SK-N-SH (cell line): ENCODE data around the gene GFY. TPM values are rescaled to one million over a fixed set of nuclear protein-coding genes. Genes with fewer than 3 reads are reported as not detected.

Experiments
- CTCF ChIA-PET: fragments of 300-600, 350-600 bp; formaldehyde crosslinking; extraction: SDS; loops from one replicate; lab custom pipeline; 2021; lab: Yijun Ruan, JAX
- POLR2A ChIA-PET: fragments of 350-600 bp; sonication (Branson Sonifier 250); formaldehyde crosslinking; extraction: SDS; loops from one replicate; lab custom pipeline; 2020; ENCODE audit warnings: antibody characterized with exemption, inconsistent platforms; lab: Yijun Ruan, JAX
- DNase-seq: peaks from one replicate; pipeline ENCODE4 v3.0.0; 2012
- H2AFZ ChIP-seq: fragments of 200-600 bp; sonication (generic); 2 replicates; pipeline ENCODE4 v1.8.1; 2016; ENCODE audit warnings: antibody characterized with exemption, mild to moderate bottlenecking, low read depth
- H3F3A ChIP-seq: fragments of 200-600 bp; sonication (generic); replicated peaks from 2 replicates; pipeline ENCODE3; 2016; ENCODE audit warnings: antibody characterized with exemption, mild to moderate bottlenecking; ENCODE audit not compliant: insufficient read depth
- H3K27ac ChIP-seq, 2 experiments: fragments of 200-500 bp in 1 of 2; fragments of 200-600 bp in 1 of 2; sonication (Bioruptor generic) in 1 of 2; sonication (generic), shearing (Covaris generic) in 1 of 2; 2 replicates each; pipeline versions ENCODE4 v1.5.1 to v1.6.1; 2014 to 2016; ENCODE audit warnings: low read depth in 2 of 2, inconsistent platforms in 1 of 2, low read length in 1 of 2, mild to moderate bottlenecking in 1 of 2, mixed read lengths in 1 of 2
- H3K27me3 ChIP-seq: fragments of 200-600 bp; sonication (generic), shearing (Covaris generic); 2 replicates; pipeline ENCODE4 v1.6.1; 2016; ENCODE audit warnings: mixed run types; ENCODE audit not compliant: insufficient read depth
- H3K36me3 ChIP-seq, 2 experiments: fragments of 200-500 bp in 1 of 2; fragments of 200-600 bp in 1 of 2; sonication (Bioruptor generic) in 1 of 2; sonication (generic) in 1 of 2; replicated peaks in 1 of 2; 2 replicates each; pipeline versions ENCODE3 to v1.5.1; 2014 to 2016; ENCODE audit warnings: low read length in 1 of 2, mild to moderate bottlenecking in 1 of 2; ENCODE audit not compliant: insufficient read depth in 2 of 2, control insufficient read depth in 1 of 2
- H3K4me1 ChIP-seq, 2 experiments: fragments of 200-500 bp in 1 of 2; fragments of 200-600 bp in 1 of 2; sonication (Bioruptor generic) in 1 of 2; sonication (generic), shearing (Covaris generic) in 1 of 2; 2 replicates each; pipeline versions ENCODE4 v1.5.1 to v1.6.1; 2014 to 2016; ENCODE audit warnings: low read depth in 1 of 2, low read length in 1 of 2, mixed run types in 1 of 2; ENCODE audit not compliant: insufficient read depth in 2 of 2, control insufficient read depth in 1 of 2
- H3K4me2 ChIP-seq: fragments of 200-600 bp; sonication (generic), shearing (Covaris generic); 2 replicates; pipeline ENCODE4 v1.6.1; 2017; ENCODE audit warnings: mixed run types
- H3K4me3 ChIP-seq, 2 experiments: fragments of 200-500 bp in 1 of 2; fragments of 200-600 bp in 1 of 2; sonication (Bioruptor generic) in 1 of 2; sonication (generic), shearing (Covaris generic) in 1 of 2; 2 replicates each; pipeline versions ENCODE4 v1.5.1 to v1.8.1; 2014 to 2016; ENCODE audit warnings: low read depth in 2 of 2, inconsistent platforms in 1 of 2, low read length in 1 of 2, mild to moderate bottlenecking in 1 of 2, mixed read lengths in 1 of 2, moderate library complexity in 1 of 2
- H3K79me2 ChIP-seq: fragments of 200-600 bp; sonication (generic); 2 replicates; pipeline ENCODE4 v1.8.1; 2017; ENCODE audit warnings: mild to moderate bottlenecking; ENCODE audit not compliant: insufficient read depth
- H3K9ac ChIP-seq: fragments of 200-600 bp; sonication (generic); 2 replicates; pipeline ENCODE4 v1.6.1; 2017; ENCODE audit warnings: mixed run types
- H3K9me2 ChIP-seq: fragments of 200-600 bp; sonication (generic); 2 replicates; pipeline ENCODE4 v1.6.1; 2017; ENCODE audit warnings: mixed run types
- H3K9me3 ChIP-seq: fragments of 200-600 bp; sonication (generic); 2 replicates; pipeline ENCODE4 v1.6.1; 2017; ENCODE audit warnings: mixed run types, mild to moderate bottlenecking, moderate library complexity
- H4K20me1 ChIP-seq: fragments of 200-600 bp; sonication (generic); 2 replicates; pipeline ENCODE4 v1.6.1; 2017; ENCODE audit warnings: mild to moderate bottlenecking, mixed run types; ENCODE audit not compliant: insufficient read depth
- CTCF ChIP-seq: fragments of 200-600 bp; sonication (generic); IDR thresholded peaks from 2 replicates; pipeline ENCODE4 v1.6.1; 2017; ENCODE audit warnings: antibody characterized with exemption, mild to moderate bottlenecking, moderate library complexity
- EZH2phosphoT487 ChIP-seq: fragments of 200-600 bp; sonication (generic); IDR thresholded peaks from 2 replicates; pipeline ENCODE4 v1.6.1; 2017; ENCODE audit warnings: low read depth, mixed run types, mild to moderate bottlenecking, antibody characterized with exemption, moderate library complexity, borderline replicate concordance
- GABPA ChIP-seq: IDR thresholded peaks from 2 replicates; pipeline ENCODE4 v1.4.0; 2012; ENCODE audit warnings: low read depth, mild to moderate bottlenecking
- IRF3 ChIP-seq: fragments of 150-350 bp; IDR thresholded peaks from 2 replicates; pipeline ENCODE4 v1.6.1; 2016; ENCODE audit warnings: mild to moderate bottlenecking, low read depth, low read length
- JUND ChIP-seq: IDR thresholded peaks from 2 replicates; pipeline ENCODE4 v1.4.0; 2012
- MEF2A ChIP-seq: IDR thresholded peaks from 2 replicates; pipeline ENCODE4 v1.4.0; 2012; ENCODE audit warnings: low read depth, borderline replicate concordance
- NFIC ChIP-seq: IDR thresholded peaks from 2 replicates; pipeline ENCODE4 v1.4.0; 2012; ENCODE audit warnings: borderline replicate concordance
- PBX3 ChIP-seq: IDR thresholded peaks from 2 replicates; pipeline ENCODE4; 2012
- RCOR1 ChIP-seq: fragments of 150-350 bp; IDR thresholded peaks from 2 replicates; pipeline ENCODE4 v1.6.1; 2017; ENCODE audit warnings: antibody characterized with exemption, low read length
- SMC3 ChIP-seq: IDR thresholded peaks from 2 replicates; pipeline ENCODE4 v1.6.1; 2012; ENCODE audit warnings: low read depth, low read length, improper control_type of control experiment
- TAF1 ChIP-seq: IDR thresholded peaks from 2 replicates; pipeline ENCODE4 v1.6.1; 2012; ENCODE audit warnings: low read depth, mild to moderate bottlenecking, low read length, moderate library complexity, borderline replicate concordance
- TEAD4 ChIP-seq: IDR thresholded peaks from 2 replicates; pipeline ENCODE4 v1.4.0; 2012; ENCODE audit warnings: mild to moderate bottlenecking, borderline replicate concordance; ENCODE audit not compliant: insufficient read depth
- USF1 ChIP-seq: IDR thresholded peaks from 2 replicates; pipeline ENCODE4 v1.4.0; 2012; ENCODE audit warnings: low read depth, borderline replicate concordance
- ZBTB33 ChIP-seq: IDR thresholded peaks from 2 replicates; pipeline ENCODE4 v1.4.0; 2012; ENCODE audit warnings: low read depth, borderline replicate concordance
- WGBS: methylation state at CpG from one replicate; pipeline ENCODE4 v1.1.6; 2017; ENCODE audit warnings: low lambda C conversion rate; 5-methylcytosine and 5-hydroxymethylcytosine counted together
- polyA plus RNA-seq, 3 experiments: library from polyadenylated mRNA; depleted of rRNA; stranded (reverse); fragments of >200 nt; gene quantifications; 2 replicates each; pipeline ENCODE4 v1.2.3, GENCODE V29; 2012
- TF ChIP-seq, protein P1 (sequence below): fragments of 150-350 bp; IDR thresholded peaks from 2 replicates; pipeline ENCODE4 v1.6.1; 2017; ENCODE audit warnings: antibody characterized with exemption, low read length, low read depth, borderline replicate concordance

GFY gene
- polyA plus RNA-seq, 1 of the 3 experiments (the other 2 are of a cell fraction) = not detected

GRCh38 chr19:49438261-49438660, 13.1 kb downstream of the GFY start:
- Histone ChIP-seq H3K79me2 (no peaks in the 10 kb centered on the region), H3K4me2 (no peak overlapping the region), H3F3A (peaks cover 14% of the 10 kb centered on the region), H2AFZ (no peak overlapping the region), H4K20me1 (no peaks in the 10 kb centered on the region), H3K9me2 (no peaks in the 10 kb centered on the region), H3K27ac (no peak overlapping the region), H3K9ac (no peak overlapping the region), H3K9me3 (no peaks in the 10 kb centered on the region), H3K4me1 (peaks cover 0 to 30% of the 10 kb centered on the region in 2 experiments; a peak in 1 of 4 replicates), H3K27me3 (peaks cover 81% of the 10 kb centered on the region), H3K36me3 (no peaks in the 10 kb centered on the region), H3K4me3 (no peak overlapping the region)
- 11% methylated on average over 6 of the region's 6 CpGs for WGBS
- DNase-seq = no peak
- ChIA-PET POLR2A (no interaction called here), CTCF (interaction anchor here (1.8 to 11.2 kb wide), 3 partner anchors 16 to 213 kb away, joined by 3 to 149 read pairs (median 5); partner anchors contain the start of genes KASH5 and PTH2)
- no peak for TF ChIP-seq USF1

DNA sequence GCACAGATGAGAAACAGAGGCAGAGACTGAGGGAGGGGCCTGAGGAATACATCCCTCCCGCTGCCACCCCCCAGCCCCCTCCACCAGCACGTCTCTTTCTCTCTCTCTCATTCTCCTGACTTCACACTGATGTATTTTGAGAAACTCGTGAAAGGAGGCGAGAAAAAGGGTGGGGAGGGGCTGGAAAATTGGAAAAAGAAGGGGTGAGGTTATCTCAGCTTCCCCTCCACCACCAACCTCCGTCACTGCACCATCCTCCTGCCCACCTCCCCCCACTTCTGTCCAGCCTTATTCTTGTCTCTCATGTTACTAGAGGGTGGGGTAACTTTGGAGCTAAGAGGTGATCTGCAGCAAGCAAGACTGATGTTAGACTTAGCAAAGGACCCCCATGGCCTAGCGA, 14.6 kb downstream of the GFY start:
- H3K9me2 ChIP-seq = no peaks in the 10 kb centered on the region
- CTCF ChIA-PET = interaction anchor here (1.2 to 11.2 kb wide), 4 partner anchors 17 to 215 kb away, joined by 3 to 149 read pairs (median 4); partner anchors contain the start of genes KASH5 and PTH2
- no peak for TF ChIP-seq ZBTB33
- no peak for TF ChIP-seq USF1
- TF ChIP-seq CTCF = no peak
- TF ChIP-seq, protein P1, sequence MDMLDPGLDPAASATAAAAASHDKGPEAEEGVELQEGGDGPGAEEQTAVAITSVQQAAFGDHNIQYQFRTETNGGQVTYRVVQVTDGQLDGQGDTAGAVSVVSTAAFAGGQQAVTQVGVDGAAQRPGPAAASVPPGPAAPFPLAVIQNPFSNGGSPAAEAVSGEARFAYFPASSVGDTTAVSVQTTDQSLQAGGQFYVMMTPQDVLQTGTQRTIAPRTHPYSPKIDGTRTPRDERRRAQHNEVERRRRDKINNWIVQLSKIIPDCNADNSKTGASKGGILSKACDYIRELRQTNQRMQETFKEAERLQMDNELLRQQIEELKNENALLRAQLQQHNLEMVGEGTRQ = no peak
- no peak for TF ChIP-seq IRF3
- TF ChIP-seq JUND = no peak
- TF ChIP-seq EZH2phosphoT487 = no peak
- no peak for TF ChIP-seq NFIC
- no peak for TF ChIP-seq SMC3
- TF ChIP-seq TAF1 = no peak
- no peak for TF ChIP-seq MEF2A
- TF ChIP-seq PBX3 = no peak
- TF ChIP-seq RCOR1 = no peak
- no peak for TF ChIP-seq GABPA
- no peak for TF ChIP-seq TEAD4
- no peak overlapping the region for H3K27ac ChIP-seq
- no peak overlapping the region for H2AFZ ChIP-seq
- H3K4me1 ChIP-seq = peaks cover 0 to 30% of the 10 kb centered on the region in 2 experiments; a peak in 1 of 4 replicates
- peaks cover 14% of the 10 kb centered on the region for H3F3A ChIP-seq
- WGBS = 9% methylated on average over 6 of the region's 6 CpGs
- DNase-seq = no peak
- no peaks in the 10 kb centered on the region for H3K79me2 ChIP-seq
- no peak overlapping the region for H3K9ac ChIP-seq
- no peaks in the 10 kb centered on the region for H3K9me3 ChIP-seq
- no peaks in the 10 kb centered on the region for H4K20me1 ChIP-seq
- H3K36me3 ChIP-seq = no peaks in the 10 kb centered on the region
- peaks cover 65% of the 10 kb centered on the region for H3K27me3 ChIP-seq
- H3K4me3 ChIP-seq = no peak overlapping the region
- POLR2A ChIA-PET = no interaction called here
- no peak overlapping the region for H3K4me2 ChIP-seq
